H1 (cell line): ENCODE results near the gene GRIPAP1. TPM values are rescaled to one million over a fixed set of nuclear protein-coding genes. Genes with fewer than 3 reads are reported as not detected.

ENCODE experiments used
- CTBP2 ChIP-seq: IDR thresholded peaks from 2 replicates; pipeline ENCODE4 v1.7.0; 2011; ENCODE audit warnings: borderline replicate concordance, mild to moderate bottlenecking, moderate library complexity, mixed read lengths, low read length; ENCODE audit not compliant: insufficient read depth, insufficient read length
- EZH2 ChIP-seq: fragments of 200-600 bp; sonication (generic); IDR thresholded peaks from 2 replicates; pipeline ENCODE4 v1.7.1; 2012; ENCODE audit warnings: low read depth, mild to moderate bottlenecking, moderate library complexity, low read length, inconsistent platforms; ENCODE audit not compliant: severe bottlenecking
- JUN ChIP-seq: IDR thresholded peaks from 2 replicates; pipeline ENCODE4 v1.6.1; 2011; ENCODE audit warnings: low read depth, mild to moderate bottlenecking, improper control_type of control experiment, low read length
- JUND ChIP-seq: IDR thresholded peaks from 2 replicates; pipeline ENCODE4 v1.6.1; 2011; ENCODE audit warnings: mild to moderate bottlenecking, improper control_type of control experiment, low read length
- POLR2A ChIP-seq, 2 experiments: IDR thresholded peaks; 1 replicate in 1 of 2; 2 replicates in 1 of 2; pipeline ENCODE4 v1.6.1; 2011; ENCODE audit warnings: low read depth in 2 of 2, low read length in 2 of 2, mild to moderate bottlenecking in 2 of 2; ENCODE audit errors: control extremely low read depth in 1 of 2
- POLR2AphosphoS5 ChIP-seq: IDR thresholded peaks from 2 replicates; pipeline ENCODE4 v1.6.1; 2011; ENCODE audit warnings: low read depth, low read length
- RAD21 ChIP-seq, 2 experiments: IDR thresholded peaks in 1 of 2; conservative IDR thresholded peaks in 1 of 2; 2 replicates each; pipeline ENCODE4 v1.6.1; 2011; ENCODE audit warnings: low read depth in 2 of 2, low read length in 2 of 2, improper control_type of control experiment in 1 of 2, inconsistent platforms in 1 of 2, mild to moderate bottlenecking in 1 of 2, moderate library complexity in 1 of 2
- SIN3A ChIP-seq, 2 experiments: IDR thresholded peaks in 1 of 2; conservative IDR thresholded peaks in 1 of 2; 2 replicates each; pipeline ENCODE4 v1.6.1; 2011 to 2012; ENCODE audit warnings: low read length in 2 of 2, improper control_type of control experiment in 1 of 2, low read depth in 1 of 2, mild to moderate bottlenecking in 1 of 2
- SP2 ChIP-seq: IDR thresholded peaks from 2 replicates; pipeline ENCODE4 v1.6.1; 2012; ENCODE audit warnings: mild to moderate bottlenecking, low read length, inconsistent platforms
- SP4 ChIP-seq: IDR thresholded peaks from 2 replicates; pipeline ENCODE4 v1.6.1; 2012; ENCODE audit warnings: low read length, inconsistent platforms
- SRF ChIP-seq: IDR thresholded peaks from 2 replicates; pipeline ENCODE4 v1.6.1; 2011; ENCODE audit warnings: mild to moderate bottlenecking, low read depth, low read length, moderate library complexity
- TAF7 ChIP-seq: optimal IDR thresholded peaks from 2 replicates; pipeline ENCODE3; 2011; ENCODE audit warnings: low read depth, mild to moderate bottlenecking, inconsistent platforms, low read length, moderate library complexity, borderline replicate concordance
- TEAD4 ChIP-seq: IDR thresholded peaks from 2 replicates; pipeline ENCODE4 v1.6.1; 2012; ENCODE audit warnings: low read depth, low read length, inconsistent platforms, mixed read lengths
- polyA plus RNA-seq, 7 experiments: library from polyadenylated mRNA; depleted of rRNA in 3 of 7; stranded (reverse) in 5 of 7; unstranded in 2 of 7; fragments of >200 nt in 5 of 7; fragments of 200-250 nt in 2 of 7; gene quantifications; 1 replicate in 5 of 7; 2 replicates in 1 of 7; 4 replicates in 1 of 7; pipeline versions ENCODE4 v1.2.1 to v1.2.3, GENCODE V29; 2011 to 2013; ENCODE audit warnings: missing spikeins in 2 of 7, mixed read lengths in 2 of 7
- total RNA-seq: library from RNA; stranded (reverse); fragmentation: NEBNext Ultra II Directional; extraction: Animal tissue kit (Norgen Biotek cat#: 25700); gene quantifications from 2 replicates; pipeline ENCODE4 v1.2.1, GENCODE V29; 2021
- TF ChIP-seq, protein P1 (sequence below): IDR thresholded peaks from 2 replicates; pipeline ENCODE4 v1.6.1; 2012; ENCODE audit warnings: inconsistent platforms

Gene GRIPAP1
- total and polyA plus RNA-seq, 2 of the 8 experiments (the other 6 are each of a cell fraction or from before 2014, with no cell fraction given) = 21.6 to 55.9 TPM

DNA sequence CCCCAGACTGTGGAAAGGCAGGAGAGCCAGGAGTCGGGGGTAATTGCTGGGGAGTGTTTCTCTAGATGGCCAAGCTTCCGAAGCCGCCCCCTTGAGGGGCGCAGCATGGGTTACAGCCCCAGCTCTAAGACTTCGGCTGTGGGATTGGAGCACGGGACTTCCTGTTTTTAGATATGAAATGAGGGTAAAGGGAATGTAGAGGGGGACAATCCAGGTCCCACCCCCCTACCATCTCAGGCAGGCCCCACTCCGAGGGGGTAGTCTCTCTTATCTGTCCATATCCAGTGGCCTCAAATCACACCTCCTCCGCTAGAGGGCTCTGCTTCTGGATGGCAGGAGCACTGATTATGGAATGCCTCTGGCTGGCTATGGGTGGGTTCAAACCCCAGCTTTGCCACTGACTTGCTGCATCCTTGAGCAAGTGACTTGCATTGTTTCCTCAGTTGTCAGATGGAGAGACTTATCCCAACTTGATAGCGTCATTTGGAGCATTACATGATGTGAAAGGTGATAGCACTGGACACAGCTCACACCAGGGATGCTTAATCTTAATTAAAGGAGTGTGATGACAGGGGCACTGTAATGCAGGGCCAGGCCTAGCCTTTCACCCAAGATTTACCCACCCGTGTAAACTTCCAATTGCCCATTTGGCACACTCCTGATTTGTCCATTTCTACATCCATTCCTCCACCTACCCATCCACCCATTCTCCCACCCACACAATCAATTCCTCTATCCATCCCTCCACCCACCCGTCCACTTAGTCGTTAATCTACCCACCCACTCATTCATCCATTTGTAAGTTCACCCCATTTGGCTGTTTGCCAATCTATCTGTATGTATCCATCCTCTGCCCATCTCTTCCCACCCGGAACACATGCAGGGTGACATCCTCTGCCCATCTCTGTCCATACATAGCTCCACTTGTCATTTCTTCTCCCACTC lies 29.6 kb downstream of the GRIPAP1 start (continued):
- TF ChIP-seq POLR2A (IDR thresholded peaks at IDR 0.05; ENCODE audit: control extremely low read depth in 1 of 2, low read depth in 2 of 2, low read length in 2 of 2) (peak in 1 of 2 experiments; percentile 59; a peak in 2 of 3 replicates), RAD21 (IDR thresholded peaks at IDR 0.05 in 1 of 2, conservative IDR thresholded peaks at IDR 0.05 in 1 of 2; ENCODE audit: low read depth in 2 of 2, low read length in 2 of 2) (peak in 1 of 2 experiments; percentile 22; a peak in 1 of 4 replicates), TEAD4 (no peak), TAF7 (peak; percentile 12), CTBP2 (no peak), POLR2AphosphoS5 (peak; percentile 49), EZH2 (no peak), JUND (no peak), SP2 (no peak), SP4 (no peak), SIN3A (conservative IDR thresholded peaks at IDR 0.05 in 1 of 2, IDR thresholded peaks at IDR 0.05 in 1 of 2; ENCODE audit: low read depth in 1 of 2, low read length in 2 of 2) (no peak; a peak in 1 of 4 replicates), JUN (no peak), SRF (no peak)
- TF ChIP-seq, protein P1, sequence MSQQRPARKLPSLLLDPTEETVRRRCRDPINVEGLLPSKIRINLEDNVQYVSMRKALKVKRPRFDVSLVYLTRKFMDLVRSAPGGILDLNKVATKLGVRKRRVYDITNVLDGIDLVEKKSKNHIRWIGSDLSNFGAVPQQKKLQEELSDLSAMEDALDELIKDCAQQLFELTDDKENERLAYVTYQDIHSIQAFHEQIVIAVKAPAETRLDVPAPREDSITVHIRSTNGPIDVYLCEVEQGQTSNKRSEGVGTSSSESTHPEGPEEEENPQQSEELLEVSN = no peak
